Measurements from ENCODE around the gene NPLOC4.

DNA sequence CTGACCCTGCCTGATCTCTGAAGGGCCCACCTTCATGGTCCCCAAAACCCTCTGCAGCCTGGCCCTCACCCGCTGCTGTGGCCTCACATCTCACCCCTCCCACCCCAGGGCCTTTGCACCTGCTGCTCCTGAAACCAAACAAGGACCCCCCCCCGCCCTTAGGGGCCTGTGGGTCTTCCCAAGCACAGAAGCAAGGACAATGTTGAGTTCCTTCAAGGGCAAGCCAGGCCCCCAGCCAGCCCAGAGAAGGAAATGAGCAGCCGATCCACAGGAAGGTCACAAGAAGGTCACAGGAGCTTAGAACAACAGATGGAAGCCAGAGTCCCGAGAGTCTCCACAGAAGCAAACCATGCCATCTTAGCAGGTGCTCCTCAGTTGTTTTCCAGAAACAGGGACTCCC is 19.9 kb upstream of the NPLOC4 start:
- no peak for TF ChIP-seq EZH2 (IDR thresholded peaks at IDR 0.05; ENCODE audit: borderline replicate concordance, insufficient read depth, low read depth, low read length, poor library complexity, severe bottlenecking)
- TF ChIP-seq, protein P1, sequence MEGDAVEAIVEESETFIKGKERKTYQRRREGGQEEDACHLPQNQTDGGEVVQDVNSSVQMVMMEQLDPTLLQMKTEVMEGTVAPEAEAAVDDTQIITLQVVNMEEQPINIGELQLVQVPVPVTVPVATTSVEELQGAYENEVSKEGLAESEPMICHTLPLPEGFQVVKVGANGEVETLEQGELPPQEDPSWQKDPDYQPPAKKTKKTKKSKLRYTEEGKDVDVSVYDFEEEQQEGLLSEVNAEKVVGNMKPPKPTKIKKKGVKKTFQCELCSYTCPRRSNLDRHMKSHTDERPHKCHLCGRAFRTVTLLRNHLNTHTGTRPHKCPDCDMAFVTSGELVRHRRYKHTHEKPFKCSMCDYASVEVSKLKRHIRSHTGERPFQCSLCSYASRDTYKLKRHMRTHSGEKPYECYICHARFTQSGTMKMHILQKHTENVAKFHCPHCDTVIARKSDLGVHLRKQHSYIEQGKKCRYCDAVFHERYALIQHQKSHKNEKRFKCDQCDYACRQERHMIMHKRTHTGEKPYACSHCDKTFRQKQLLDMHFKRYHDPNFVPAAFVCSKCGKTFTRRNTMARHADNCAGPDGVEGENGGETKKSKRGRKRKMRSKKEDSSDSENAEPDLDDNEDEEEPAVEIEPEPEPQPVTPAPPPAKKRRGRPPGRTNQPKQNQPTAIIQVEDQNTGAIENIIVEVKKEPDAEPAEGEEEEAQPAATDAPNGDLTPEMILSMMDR (IDR thresholded peaks at IDR 0.05), result no peak
